Measurements from ENCODE around the gene SOX18.

SOX18 gene

DNA sequence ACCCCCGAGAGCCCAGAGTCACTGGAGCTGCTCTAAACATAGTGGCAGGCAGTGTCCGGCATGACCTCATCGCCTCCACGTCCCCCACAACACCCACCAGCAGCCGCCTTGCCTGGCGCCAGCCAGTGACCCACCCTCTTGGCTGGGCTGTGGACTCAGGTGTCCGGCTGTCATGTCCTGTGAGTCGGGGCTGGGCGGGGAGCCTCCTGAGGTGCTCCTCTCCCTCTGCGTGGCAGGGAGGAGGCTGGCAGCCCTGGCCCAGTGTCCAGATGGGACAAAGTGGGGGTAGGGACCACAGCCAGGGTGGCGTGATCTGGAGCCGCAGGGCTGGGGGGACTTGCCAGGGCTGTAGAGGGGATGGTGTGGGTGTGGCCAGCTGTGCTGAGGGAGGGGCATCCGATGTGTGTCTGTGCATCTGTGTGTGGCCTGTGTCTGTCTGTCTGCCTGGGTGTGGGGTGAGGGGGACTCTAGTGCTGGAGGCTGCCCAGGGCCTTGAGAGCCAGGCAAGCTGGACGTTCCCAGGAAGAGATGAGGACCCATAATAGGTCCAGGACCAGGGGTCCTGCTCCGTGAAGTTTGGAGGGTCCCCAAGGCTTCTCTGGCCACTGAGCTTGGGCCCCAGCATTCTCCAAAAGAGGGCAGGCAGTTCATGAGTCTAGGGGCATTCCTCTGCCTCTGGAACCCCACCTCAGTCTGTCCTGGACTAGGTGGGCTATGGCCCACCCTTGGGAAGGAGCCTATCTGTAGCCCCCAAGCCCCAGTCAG, 2.3 kb upstream of the SOX18 start:
- DNase-seq = no peak

DNA sequence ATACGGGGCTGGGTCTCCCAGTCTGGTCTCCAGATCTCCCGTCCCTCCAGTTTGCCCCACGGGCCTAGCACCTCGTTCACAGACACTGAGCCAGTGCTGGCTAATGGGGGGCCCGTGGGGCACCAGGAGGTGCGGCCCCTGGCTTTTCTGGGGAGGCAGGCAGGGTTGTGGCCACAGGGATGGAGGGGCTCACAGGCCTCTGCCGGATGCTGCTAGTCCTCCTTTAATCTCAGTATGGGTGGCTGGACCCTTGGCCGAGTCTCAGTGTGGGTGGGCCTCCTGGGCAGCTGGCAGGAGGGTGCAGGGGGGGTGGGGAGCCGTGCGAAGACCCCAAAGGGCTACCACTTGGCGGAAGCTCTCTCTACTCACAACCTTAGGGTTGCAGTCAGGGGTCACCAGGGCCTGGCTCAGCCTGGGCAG, 1.6 kb upstream of the SOX18 start:
- DNase-seq = no peak

DNA sequence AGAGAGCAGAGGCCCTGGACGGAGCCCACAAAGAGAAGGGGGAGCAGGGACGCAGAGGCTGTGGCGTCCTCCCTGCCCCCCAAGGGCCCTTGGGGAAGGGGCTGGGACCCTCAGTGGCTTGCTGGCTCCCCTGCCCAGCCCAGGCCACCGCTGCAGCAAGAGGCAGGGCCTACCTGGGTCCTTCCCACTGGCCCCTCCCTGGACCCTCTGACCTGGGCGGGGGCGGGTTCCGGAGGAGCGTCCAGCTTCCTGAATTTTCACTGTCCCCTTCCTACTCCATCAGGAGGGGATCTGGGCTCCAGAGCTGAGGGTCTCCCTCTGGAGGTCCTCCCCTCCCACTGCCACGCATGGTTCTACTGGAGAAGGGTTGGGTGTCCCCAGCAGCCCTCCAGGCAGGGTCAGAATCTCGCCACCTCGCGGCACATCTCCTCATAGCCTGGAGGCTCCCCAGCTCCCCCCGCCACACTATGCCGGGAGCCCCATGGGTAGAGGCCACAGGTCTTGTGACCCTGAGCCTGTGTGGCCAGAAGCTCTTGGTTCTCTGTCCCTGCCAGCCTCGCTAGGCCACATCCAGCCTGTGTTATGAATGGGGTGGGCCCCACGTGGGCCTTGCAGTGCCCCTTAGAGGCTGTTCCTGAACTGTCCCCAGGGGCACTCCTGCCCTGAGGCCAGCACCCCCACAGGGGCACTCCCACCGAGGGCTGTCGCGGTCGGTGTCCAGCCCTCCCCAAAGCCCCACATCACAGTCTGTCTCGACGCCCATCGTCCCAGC, 1.0 kb upstream of the SOX18 start:
- DNase-seq = no peak

DNA sequence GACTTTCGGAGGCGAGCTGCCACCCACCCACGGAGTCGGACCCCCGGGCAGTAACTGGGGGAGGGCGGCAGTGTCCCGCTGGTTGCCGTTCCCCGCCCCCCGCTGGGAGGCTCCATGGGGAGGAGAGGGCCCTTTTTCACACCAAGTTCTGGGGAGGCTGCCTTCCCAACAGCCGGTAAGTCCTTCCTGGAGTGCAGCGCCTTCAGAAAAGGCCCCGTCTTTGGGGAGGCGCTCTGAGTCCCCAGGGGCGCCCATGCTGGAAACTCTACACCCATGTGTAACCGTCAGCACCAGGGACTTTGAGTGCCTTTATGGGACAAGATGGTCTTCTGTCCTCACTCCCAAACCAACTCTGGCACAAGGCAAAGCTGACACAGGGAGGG, 430 bp upstream of the SOX18 start:
- DNase-seq = no peak

DNA sequence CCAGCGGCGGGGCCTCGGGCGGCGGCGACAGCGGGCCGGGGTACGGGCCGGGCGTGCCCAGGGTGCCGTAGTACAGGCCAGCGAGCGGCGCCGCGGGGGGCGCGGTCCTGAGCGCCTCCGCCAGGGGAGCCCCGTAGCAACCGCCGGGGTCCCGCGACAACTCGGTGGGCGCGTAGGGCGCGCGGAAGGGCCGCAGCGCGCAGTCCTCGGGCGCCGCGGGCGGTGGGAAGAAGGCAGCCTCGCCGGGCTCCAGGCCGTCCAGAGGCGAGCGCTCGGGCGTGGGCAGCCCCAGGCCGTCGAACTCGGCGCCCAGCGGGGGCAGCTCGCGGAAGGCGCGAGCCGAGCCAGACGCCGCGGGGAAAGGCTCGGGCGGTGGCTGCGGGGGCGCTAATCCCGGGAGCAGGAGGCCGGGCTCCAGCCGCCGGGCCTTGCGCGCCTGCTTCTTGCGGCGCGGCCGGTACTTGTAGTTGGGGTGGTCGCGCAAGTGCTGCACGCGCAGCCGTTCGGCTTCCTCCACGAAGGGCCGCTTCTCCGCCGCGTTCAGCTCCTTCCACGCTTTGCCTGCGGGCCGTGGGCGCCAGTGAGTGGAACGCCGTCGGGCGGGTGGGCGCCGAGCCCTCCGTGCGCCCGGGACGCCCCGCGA, 916 bp downstream of the SOX18 start:
- DNase-seq = no peak

DNA sequence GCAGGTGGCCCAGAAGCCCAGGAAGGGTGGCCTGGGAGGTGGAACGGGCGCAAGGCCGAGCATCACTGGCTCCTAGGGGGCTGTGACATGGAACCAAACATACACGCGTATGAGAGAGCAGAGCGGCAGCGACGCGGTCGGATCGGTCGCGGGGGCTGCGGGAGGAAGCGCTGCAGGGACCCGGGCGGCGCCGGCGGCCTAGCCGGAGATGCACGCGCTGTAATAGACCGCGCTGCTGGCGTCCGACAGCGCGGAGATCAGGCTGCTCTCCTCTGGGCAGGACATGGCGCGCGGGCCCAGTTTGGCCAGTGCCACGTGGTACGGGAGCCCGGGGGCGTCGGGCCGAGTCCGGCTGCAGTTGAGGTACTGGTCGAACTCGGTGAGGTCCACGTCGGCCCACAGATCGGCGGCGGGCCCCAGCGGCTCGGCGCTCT, 1.5 kb downstream of the SOX18 start:
- no peak for DNase-seq

DNA sequence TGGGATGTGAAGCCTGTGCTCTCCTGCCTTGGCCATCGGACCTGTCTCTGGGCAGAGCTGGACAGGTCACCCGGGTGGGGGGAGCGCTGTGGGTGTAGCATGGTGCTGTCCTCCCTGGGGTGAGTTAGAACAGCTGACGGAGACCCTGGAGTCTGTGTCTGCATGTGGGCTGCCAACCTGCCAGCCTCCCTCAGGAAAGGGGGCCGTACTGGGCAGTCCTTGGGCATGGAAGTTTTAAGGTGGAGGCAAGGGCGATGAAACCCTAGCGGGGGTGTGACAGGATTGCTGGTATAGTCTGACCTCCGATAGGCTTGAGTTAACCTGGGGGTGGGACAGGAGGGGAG, 2.4 kb downstream of the SOX18 start:
- no peak for DNase-seq

DNA sequence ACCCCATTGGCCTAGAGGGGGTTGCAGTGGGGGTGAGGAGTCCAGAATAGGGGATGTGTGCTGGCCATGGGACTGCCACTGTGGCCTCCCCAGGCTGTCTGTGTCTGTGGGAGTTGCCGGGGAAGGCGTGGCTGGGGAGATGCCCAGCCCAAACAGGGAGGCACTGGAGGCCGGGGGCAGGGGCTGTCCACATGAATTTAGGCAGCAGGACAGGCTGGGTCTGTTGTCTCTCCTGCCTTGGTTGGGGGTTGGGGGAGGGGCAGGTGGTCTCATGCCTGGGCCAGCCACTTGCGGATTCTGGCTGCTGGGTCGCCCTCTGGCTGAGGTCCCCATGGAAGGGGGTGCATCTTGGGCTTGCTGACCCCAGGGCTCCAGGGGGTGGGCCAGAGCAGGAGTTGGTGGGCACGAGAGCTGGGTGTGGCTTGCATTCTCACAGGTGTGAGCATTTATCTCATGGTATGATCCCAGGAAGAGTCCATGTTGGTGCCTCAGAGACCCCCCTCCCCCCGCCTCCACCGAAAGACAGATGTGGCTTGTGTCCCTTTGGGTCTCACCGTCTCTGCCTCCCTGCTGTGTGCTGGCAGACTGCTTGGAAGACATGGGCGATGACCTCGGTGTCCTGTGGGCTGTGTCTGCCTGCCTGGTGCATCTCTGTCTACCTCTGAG, 4.0 kb downstream of the SOX18 start:
- DNase-seq = no peak

DNA sequence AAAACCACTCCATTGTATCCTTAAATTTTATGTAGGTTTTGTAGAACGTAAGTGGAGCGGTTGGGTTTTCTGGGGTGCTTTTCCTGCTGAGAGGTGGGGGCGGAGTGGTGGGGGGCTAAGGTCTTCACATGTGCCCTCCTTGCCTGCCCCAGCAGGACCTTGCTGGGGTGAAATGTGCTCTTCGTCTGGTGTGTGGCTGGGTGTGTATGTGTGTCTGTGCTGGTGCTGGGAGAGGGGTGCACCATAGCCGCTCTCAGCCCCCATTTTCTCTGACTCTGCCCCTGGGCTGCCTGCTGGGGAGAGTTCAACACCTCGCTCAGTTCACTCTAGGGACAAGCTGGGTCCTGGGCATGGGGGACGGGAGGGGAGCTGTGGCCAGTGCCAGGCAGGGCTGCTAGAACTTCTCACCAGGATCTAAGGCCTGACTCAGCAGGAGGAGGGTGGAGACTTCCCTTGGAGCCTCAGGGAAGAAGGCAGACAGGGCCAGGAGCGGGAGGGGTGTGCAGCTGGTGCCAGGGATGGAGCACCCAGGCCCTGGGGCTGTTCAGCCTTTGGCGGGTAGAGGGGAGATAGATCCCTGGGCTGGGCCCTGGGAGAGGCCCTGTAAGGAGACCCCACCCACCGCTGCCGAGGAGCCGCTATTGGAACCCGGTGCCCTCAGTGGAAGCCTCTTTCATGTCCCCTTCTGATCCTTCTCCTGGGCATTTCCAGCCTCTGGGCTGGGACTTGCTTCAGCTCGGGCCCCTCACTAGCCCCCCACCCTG, 4.8 kb downstream of the SOX18 start:
- no peak for DNase-seq

DNA sequence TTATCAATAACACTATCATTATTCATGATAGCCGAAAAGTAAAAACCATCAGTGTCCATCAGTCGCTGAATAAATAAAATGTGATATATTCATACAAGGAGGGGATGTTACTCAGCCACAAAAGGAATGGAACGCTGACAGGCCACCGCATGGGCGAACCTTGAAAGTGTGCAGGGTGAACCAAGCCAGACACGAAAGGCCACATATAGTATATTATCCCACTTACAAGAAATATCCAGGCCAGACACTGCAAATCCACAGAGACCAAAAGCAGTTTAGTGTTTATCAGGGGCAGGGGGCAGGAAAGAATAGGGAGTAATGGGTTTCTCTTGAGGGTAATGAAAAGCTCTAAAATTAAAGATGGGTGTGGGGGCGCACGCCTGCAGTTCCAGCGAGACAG, 5.7 kb downstream of the SOX18 start:
- DNase-seq = no peak

DNA sequence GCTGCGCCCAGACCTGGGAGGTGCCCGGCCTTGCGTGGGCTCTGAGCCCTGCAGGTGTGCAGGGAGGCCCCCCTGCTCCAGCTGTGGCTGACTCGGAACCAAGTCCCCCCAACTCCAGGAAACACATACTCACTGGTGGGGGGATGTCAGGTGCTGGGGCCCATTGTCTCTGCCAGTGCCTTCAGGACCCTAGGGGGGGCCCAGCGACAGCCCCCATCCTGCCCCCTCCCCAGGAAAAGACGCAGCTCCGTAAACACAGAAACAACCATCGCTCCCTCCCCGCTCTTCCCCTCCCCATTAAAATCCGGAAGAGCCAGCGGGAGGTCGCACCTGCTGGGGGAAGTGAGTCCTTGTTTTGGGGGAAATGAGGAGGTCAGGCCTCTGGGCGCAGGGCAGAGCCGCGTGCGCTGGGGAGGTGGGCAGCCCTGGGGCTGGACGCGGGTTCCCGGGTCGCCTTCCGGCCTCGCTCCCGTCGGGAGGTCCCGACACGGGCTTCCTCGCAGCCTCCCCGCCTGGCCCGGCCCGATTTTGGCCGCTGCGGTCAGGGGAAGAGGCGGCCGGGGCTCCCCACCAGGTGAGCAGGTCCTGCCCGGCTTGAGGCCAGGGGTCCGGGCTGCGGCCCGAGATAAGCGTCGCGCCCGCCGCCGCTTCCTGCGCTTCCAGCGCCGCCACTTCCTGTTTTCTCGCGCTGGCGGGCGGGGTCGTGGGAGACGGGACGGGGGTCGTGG, 7.2 kb downstream of the SOX18 start:
- DNase-seq = peak; percentile 13

DNA sequence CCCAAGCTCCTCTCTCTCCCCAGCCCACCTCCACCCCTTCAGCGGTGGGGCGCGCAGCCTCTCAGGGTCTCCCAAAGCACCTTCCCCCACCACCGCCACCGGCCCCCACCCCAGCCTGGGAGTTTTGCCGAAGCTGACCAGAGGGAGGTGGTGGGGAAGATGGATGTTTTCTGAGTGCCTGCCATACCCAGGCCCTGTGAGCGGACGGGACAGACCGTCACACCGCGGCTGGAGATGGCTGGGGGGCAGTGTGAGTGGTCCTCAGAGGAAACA, 7.7 kb downstream of the SOX18 start:
- DNase-seq = no peak

DNA sequence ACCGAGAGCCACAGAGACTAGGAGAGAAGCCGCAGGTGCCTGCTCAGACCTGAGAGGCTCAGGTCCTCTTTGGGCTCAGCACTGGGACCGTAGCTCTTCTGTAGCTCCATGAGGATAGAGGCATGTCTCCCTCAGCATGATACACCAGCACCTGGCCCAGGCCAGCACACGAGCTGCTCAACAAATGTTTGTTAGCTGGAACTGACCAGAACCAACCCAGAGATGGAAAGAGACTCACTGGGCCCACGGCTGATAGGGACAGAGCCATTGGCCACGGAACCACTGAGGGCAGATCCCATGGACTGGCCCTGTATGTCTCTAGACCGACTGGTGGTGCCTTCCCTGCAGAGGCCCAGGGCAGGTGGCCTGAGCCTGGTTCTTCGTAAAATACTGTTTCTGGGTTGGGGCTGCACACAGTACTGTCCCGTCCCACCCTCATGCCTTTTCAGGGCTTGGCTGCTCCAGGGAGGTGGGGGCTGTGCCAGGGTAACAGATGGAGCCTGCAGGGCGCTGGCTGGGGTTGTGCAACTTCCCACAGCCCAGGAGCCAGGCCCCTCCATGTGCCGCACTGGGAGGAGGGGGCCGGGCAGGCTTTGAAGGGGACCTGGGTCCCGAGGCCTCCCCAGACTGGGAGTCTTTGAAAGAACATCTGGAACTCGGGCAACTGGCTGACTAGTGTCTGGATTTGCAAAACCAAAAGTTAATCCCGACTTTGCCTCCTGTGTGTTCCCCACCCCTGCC, 8.2 kb downstream of the SOX18 start:
- DNase-seq = no peak

DNA sequence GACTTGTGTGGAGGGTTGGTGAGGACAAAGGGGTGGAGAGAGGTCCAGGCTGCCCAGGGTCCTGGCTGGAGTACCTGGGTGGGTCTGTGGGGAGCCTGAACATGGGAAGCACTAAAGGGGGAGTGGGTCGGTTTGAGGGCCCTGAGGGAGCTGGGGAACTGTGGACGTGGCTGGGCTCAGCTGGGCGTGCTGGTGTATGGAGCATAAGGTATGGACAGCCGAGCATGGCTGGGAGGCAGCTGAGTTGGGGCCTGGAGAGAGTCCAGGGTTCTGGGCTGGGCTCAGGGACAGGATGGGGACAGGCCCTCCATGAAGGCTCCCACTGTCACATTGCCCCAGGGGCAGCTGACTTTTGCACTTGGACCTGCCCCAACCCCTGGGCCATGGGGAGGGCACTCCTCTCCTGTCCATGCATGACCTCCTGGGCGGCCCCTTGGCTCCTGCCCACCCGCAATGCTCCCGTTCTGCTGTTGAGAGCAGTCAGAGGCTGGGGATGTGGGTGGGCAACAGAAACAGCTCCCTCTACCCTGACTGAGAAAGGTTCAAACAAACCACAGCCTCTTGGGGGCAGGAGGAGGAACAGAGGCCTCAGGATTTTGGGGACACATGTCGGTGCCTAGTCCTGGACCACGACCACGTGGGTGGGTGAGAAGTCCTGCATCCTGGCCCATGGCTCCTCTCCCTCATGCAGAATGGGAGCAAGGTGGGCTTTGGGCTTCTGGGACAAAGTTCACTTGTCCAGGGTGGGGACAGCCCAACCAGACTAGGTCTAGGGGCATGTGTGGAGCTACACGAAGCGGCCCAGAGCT, 9.0 kb downstream of the SOX18 start:
- no peak for DNase-seq

DNA sequence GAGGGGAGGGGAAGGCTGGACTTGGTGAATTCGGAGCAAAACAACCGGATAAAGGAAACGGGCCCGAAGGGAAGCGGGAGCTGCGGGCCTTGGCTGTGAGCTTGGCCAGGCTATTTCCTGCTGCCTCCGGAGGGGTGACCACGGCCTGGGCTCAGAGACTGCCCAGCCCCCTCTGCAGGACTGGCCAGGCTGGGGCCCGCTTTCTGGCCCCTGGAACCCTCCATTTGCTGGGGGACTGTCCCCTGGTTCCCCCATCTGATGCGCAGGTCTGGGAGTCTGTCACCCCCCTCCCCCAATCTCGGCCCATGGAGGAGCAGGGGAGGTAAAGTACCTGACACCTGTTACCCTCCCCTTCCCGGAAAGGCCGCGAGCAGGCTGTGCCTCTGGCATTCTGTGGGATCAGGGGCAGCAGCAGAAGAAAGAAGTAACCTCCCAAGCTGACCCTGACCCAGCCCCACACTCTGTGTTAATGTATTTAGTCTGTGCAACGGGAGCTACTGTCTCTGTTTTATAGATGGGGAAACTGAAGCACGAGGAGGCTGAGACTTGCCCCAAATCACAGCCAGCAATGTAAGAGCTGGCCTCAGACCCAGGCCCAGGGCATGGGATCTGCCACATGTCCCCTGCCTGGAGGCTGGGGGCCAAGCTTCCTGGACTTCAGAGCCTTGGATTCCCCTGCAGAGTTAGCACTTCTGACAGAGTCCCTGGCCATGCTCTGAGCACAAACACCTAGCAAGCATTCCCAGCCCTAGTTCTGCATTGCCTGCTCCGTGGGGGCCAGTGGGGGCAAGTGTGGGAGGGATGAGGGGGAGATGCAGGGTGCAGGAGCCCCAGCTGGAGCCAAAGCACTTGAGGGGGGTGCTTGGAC, 9.9 kb downstream of the SOX18 start:
- no peak for DNase-seq

DNA sequence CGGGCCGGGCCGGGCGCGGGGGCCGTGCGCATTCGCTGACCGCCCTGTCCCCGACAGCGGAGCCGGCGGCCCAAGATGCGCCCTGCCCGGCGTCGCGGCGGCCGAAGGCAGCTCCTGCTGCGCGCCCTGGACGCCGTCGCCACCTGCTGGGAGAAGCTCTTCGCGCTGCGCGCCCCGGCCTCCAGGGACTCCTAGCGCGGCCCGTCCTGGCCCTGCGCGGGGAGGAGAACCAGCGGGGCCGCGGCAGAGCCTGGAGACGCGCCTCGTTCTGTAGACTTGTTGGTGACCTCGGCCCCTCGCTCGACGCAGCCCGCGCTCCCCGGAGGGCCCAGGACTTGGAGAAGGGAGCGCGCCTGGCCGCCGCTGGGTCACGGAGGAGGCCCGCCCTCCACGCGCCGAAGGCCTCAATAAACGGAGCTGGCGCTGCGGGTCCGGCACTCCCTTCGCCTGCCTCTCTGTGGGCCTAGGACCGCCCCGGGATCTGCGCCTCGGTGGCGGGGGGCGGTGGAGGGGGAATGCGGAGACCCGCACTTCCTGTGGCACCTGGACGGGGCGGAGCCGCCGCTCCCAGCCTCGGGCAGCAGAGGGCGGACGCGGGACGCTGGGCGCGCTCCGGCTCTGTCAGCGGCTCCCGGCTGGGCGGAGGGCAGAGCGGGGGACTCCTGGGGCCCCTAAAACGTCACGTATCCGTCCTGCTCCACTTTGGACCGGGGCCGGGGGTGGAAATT, 10.7 kb downstream of the SOX18 start:
- peak; percentile 65 for DNase-seq

DNA sequence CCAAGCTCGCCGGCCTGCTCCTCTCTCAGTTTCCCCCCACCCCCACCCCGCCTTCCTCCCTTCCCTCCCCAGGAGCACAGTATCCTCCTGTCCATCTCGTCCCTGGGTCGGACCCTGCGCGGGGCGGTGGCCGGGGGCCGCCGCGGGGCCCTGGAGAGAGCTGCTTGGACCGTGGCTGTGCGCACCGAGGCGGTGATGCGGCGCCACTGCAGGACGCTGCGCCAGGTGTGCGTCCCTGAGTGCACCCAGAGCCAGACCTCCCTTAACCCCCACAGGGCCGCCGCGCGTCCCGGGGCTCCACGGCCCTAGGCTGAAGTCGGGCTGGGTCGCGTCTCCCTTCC, 11.2 kb downstream of the SOX18 start:
- no peak for DNase-seq

DNA sequence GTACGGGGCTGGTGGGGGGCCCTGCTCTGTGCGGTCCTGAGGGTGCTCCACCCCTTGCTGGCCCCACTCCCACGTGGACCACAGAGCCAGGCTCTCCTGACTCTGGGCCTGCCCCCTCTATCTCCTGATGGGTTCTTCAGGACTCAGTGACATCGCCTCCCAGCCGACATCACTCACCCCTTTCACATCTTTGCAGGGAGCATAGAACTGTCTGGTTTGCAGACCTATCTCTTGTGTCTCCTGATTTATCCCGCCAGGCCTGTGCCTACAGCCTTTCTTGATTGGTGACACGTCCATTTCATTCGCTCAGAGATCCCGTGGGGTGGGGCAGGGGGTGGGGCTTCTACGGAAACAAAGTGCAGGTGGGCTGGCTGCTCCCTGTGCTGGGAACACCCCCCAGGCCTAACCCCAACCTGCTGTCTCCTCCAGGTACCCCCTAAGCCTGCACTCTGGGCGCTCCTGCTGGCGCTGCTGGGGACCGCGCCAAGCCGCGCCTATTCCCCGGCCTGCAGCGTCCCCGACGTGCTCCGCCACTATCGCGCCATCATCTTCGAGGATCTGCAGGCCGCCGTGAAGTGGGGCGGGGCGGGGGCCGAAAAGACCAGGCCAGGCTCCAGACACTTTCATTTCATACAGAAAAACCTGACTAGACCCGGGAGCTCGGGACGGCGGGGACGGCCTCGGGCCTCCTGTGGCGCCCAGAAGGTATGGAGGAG, 11.8 kb downstream of the SOX18 start:
- no peak for DNase-seq

DNA sequence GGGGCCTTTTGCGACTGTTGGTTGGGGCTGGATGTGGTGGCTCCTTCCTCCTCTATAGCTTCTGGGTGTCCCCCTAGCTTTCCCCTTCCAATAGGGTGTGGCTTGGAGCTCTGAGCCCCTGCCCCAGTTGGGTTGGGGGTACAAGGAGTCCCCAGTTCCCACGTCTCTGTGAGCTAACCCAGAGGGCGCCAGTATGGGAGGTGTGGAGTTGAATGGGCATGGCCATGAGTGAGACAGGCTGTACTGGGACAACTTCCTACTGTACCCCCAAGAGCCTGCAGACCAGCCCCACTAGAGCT, 12.3 kb downstream of the SOX18 start:
- DNase-seq = no peak
